Sigmoid colon (tissue), 4 donors: ENCODE data around the gene CTBS.

Experiments
- EP300 ChIP-seq, 4 donors: sonication (generic); formaldehyde crosslinking; IDR thresholded peaks; one replicate each; pipeline ENCODE4 v1.6.1; 2017; ENCODE audit warnings: antibody characterized with exemption in 4 of 4
- POLR2A ChIP-seq, 2 donors: fragments of 450-650 bp; IDR thresholded peaks; one replicate each; pipeline ENCODE4 v1.6.1; 2016; ENCODE audit warnings: antibody characterized with exemption in 2 of 2, mild to moderate bottlenecking in 2 of 2, moderate library complexity in 2 of 2
- TF ChIP-seq, protein P1 (sequence below), 4 experiments: fragments of 450-650 bp in 3 of 4; fragments of 200-600 bp in 1 of 4; IDR thresholded peaks; one replicate each; pipeline ENCODE4 v1.5.1; 2016 to 2019; ENCODE audit warnings: antibody characterized with exemption in 4 of 4, mild to moderate bottlenecking in 3 of 4, moderate library complexity in 2 of 4

DNA sequence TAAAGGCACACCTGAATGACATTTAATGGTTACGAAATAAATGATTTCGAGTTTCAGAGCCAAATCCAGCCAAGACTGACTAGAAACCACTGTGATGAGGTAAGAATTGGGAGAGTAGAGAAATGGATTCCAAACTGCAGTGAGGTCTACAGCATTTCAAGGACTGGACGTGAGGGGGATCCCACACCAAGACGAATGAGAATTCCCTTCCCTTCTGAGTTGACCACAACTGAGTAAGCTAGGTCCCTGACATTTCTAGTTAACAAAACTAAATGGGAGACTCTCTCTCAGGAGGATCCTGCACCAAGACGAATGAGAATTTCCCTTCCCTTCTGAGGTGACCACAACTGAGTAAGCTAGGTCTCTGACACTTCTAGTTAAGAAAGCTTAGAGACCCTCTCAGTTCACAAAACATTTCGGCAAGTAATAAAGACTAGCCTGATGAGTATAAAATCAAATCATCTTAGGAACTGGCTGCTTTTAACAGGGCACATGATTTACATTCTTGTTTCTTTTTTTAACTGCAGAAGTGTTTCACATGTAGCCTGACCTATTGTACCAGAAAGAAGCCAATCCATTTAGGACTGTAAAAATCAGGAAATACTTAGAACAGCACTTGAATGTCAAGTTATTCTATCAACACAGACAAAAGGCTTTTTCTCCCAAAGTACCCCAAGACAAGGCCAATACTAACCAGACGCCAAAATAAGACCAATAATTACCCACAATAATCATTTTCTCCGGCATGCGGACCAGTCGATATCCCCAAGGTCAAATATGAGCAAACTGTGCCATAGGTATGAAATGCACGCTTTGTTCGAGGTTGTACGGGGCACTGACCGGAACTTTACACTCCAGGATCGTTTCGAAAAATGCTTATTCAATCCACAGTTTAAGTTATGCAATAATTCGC is 69.4 kb downstream of the CTBS start:
- TF ChIP-seq POLR2A (IDR thresholded peaks at IDR 0.05) = no peak
- TF ChIP-seq, protein P1, sequence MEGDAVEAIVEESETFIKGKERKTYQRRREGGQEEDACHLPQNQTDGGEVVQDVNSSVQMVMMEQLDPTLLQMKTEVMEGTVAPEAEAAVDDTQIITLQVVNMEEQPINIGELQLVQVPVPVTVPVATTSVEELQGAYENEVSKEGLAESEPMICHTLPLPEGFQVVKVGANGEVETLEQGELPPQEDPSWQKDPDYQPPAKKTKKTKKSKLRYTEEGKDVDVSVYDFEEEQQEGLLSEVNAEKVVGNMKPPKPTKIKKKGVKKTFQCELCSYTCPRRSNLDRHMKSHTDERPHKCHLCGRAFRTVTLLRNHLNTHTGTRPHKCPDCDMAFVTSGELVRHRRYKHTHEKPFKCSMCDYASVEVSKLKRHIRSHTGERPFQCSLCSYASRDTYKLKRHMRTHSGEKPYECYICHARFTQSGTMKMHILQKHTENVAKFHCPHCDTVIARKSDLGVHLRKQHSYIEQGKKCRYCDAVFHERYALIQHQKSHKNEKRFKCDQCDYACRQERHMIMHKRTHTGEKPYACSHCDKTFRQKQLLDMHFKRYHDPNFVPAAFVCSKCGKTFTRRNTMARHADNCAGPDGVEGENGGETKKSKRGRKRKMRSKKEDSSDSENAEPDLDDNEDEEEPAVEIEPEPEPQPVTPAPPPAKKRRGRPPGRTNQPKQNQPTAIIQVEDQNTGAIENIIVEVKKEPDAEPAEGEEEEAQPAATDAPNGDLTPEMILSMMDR (IDR thresholded peaks at IDR 0.05) = no peak
- no peak for TF ChIP-seq EP300 (IDR thresholded peaks at IDR 0.05)
